GM19351 (cell line): ENCODE measurements around the gene CLCNKA.
A peak's percentile ranks its signal among the peaks of the same experiment; 100 is the strongest.
"Not testable (repeated sequence)": the region's sequence is repeated elsewhere in the genome, so short reads cannot be mapped to it uniquely, and the experiment has no call there.

Experiments used
- ATAC-seq: cut with Tn5 transposase; IDR thresholded peaks from one replicate; pipeline ENCODE4 v1.9.1; 2021; ENCODE audit warnings: mild to moderate bottlenecking, moderate library complexity; ENCODE audit not compliant: unreplicated experiment

The CLCNKA gene

DNA sequence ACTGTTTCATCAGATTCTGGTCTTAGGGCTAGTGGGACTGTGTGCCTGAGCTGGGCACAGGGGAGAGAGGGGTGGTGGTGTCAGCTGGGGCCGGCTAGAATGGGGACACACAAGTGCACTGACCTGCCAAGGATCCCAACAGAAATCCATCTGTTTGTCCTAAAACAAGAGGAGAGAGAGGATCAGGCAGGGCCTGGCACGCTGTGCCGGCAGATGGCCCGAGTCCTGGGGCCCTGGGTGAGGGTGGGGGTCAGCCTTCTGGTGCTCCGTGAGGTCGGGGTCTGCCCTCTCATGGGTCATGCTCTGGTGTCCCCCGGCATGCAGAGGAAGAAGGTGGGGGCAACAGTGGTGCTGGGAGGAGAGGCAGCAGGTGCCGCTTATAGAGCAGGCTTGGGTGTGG lies 18.0 kb downstream of the CLCNKA start:
- not testable (repeated sequence) for ATAC-seq

DNA sequence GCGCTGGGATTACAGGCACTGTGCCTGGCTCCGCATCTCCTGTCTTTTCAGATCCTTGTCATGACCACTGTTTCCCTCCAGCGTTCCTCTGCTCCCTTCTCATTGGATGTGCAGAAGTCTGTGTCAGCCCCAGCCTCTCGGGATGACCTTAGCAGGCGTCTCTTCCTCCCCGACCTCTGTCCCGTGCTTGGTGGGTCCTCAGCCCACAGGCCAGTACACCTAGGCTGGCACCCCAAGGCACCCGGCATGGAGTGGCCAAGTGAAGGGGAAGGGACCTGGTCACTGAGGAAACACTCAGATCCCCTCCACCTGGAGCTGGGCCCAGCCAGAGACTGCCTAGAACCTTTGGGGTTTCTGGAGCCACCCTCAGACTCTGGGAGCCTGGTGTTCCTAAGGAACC lies 19.4 kb downstream of the CLCNKA start:
- ATAC-seq: no peak

DNA sequence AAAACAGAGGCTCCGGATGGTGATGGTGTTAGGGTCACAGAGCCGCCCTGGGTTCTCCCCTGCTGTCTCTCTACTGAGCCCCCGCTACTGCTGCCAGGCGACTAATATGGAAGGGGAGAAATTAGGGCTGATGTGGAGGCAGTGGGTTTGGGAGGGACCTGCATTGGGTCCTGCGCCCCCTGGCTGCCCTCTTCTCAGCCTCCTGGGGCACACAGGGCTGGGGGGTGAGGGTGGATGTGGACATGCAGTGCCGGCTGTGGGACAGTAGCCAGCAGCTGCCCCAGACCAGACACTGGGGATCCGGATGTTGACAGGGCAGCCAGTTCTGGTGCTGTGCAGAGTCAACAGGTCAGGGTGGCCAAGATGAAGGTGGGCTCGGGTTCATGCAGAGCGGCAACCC lies 20.3 kb downstream of the CLCNKA start:
- no peak for ATAC-seq

DNA sequence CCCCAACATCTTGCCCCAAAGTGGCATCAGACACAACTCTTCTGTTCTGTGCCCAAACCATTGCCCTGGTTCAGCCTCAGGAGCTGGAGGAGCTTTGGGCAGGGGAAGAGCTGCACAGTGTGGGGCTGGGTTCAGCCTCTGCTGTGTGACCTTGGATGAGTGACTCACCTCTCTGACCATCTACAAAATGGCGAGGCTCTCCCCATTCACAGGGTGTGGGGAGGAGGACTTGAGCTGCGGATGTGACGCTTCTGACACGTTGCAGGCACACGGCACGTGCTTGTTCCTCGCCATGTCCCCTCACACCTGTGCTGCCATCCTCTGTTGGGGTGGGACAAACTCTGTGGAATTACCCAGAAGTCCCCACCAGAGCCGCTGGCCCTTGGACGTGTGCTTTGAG lies 20.8 kb downstream of the CLCNKA start:
- ATAC-seq: not testable (repeated sequence)

DNA sequence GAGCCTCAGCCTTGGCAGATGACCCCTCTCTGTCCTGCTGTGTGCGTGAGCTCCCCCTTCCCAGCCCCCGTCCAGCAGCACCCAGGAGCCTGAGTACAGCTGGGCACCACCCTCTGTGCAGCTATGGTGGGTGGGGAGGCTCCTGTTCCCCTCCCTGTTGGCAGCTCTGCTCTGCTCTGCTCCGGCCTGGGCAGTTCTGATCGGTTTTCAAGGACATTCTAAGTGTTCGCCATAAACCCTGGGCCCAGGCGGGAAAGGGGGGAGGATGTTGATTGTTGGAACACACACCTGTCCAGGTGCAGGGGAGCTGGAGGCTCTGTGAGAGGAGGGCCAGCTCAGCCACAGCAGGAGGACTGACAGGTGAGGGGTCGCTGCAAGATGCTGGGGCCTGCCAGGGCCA lies 21.7 kb downstream of the CLCNKA start, which contains the start of gene CLCNKB:
Gene CLCNKB, plus strand, starts transcription at position 262 of the 400 bp plus-strand sequence. CDS start 711 bp downstream, outside the sequence.
- no peak for ATAC-seq

DNA sequence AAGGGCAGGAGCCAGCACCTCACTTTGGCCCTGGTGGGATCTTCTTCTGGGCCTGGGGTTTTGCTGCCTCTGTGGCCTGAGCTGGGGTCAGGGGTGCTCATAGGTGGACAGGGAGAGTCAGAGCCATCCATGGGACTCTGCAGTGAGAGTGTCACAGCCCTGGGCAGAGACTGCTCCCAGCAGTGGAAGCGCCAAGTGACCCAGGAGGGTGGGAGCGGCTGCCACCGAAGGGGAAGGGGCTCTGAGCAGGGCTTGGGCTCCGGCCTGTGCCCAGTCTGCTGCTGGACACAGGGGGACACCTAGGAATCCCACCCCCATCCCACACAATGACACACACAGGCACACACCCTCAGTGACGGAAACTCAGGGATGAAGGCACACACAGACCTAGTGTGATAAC lies 22.1 kb downstream of the CLCNKA start:
- no peak for ATAC-seq

DNA sequence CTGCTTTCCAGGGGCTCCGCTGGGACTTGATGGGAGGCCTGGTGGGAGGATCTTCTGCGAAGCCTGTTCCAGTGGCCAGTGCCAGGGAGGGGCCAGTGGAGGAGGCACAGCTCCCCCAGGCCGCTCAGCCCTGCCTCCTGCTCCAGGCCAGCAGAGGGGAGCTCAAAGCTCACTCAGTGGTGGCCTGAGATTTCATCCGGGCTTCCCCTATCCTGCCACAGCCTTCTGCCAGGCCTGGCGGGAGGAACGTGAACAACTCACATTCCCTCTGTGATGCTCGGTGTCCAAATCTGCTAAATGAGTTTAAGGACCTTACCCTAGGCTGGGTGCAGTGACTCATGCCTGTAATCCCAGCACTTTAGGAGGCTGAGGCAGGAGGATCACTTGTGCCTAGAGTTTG lies 25.0 kb downstream of the CLCNKA start:
- no peak for ATAC-seq

DNA sequence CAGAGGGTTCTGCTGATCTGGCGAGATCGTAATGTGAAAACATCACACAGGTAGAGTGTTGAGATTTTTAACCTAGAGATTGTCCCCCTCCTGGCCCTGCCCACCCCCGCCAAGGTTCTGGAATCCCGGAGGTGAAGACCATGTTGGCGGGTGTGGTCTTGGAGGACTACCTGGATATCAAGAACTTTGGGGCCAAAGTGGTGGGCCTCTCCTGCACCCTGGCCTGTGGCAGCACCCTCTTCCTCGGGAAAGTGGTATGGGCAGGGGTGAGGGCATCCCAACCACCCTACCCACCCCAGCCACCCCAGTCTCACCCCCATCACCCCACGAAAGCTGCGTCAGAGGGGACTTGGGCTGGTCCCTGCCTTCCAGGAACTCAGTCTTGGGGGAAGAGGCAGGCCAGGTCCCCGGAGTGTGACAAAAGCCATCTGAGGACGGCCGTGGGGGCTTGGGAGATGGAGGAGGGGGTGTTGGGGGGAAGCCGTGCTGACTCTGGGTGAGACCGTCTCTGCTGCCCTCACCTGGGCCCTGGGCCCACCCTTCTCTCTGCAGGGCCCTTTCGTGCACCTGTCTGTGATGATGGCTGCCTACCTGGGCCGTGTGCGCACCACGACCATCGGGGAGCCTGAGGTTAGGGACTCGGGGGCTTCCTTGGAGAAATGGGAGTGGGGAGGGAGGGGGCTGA lies 26.1 kb downstream of the CLCNKA start:
- ATAC-seq: no peak

DNA sequence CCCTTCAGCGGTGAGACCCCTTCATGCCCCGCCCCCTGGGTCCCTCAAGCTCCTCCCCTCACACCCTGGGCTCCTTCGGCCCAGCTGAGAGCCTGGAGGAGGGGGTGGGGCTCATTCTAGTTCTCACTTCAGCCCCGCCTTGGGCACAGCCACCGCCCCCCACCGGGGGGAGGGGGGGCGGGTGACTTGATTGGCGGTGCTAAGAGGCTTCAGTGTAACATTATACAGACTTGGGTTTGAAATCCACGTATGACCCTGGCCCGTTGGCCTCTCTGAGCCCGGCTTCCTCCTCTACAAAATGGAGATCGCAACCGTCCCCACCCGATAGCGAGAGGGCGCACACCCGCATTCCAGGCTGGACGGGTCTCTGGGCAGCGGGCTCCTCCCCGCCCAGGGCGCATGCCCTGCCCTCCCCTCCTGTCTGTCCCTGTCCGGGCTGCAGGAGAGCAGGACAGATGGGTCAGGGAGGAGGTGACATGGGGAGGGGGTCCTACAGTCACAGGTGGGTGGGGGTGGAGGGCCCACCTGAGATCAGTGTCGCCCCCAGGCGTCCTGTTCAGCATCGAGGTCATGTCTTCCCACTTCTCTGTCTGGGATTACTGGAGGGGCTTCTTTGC lies 26.8 kb downstream of the CLCNKA start:
- no peak for ATAC-seq

DNA sequence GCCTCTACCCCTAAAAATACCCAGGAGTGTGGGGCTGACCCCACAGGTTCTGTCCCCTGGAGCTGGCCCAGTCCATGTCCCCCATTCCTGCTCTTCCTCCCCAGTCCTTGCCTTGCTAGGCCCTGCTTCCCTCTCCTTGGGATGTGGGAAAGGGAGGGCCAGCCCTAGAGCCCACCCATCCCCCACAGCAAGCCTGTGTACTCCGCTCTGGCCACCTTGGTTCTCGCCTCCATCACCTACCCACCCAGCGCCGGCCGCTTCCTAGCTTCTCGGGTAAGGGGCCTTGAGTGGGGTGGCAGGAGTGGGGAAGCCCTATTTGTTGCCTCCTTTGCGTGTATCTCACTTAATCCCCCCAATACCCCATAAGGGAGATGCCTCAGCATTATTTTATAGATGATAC lies 28.5 kb downstream of the CLCNKA start:
- no peak for ATAC-seq

DNA sequence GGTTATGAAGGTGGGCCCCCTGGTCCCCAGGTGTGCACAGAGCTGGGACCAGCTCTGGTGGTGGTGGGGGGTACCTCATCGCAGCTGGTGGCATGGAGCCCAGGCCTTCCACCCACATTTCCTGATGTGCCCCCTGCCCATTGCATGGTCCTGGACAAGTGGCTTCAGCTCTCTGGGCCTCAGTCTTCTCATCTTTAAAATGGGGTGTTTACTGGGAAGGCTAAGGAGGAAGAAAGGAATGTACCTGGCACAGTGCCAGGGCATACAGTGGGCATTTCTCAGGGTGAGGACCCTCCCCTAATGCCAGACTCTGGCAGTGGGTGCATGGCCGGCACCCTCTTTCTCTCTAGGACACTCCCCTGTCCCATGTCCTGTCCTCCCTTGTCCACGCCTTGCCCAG lies 29.2 kb downstream of the CLCNKA start:
- ATAC-seq: no peak

DNA sequence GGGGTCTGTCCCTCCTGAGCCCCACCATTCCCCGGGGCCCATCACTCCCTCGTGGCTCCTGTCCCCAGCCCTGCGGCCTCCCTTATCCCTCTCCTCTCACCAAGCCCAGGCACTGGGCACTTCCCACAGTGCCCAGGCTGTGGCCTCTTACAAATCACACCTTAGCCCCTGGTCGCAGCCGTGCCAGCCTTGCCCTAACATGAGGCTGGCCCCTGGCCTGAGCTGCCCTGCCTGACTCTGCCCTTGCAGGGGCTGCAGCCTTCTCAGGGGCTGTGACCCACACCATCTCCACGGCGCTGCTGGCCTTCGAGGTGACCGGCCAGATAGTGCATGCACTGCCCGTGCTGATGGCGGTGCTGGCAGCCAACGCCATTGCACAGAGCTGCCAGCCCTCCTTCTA lies 30.1 kb downstream of the CLCNKA start:
- not testable (repeated sequence) for ATAC-seq

DNA sequence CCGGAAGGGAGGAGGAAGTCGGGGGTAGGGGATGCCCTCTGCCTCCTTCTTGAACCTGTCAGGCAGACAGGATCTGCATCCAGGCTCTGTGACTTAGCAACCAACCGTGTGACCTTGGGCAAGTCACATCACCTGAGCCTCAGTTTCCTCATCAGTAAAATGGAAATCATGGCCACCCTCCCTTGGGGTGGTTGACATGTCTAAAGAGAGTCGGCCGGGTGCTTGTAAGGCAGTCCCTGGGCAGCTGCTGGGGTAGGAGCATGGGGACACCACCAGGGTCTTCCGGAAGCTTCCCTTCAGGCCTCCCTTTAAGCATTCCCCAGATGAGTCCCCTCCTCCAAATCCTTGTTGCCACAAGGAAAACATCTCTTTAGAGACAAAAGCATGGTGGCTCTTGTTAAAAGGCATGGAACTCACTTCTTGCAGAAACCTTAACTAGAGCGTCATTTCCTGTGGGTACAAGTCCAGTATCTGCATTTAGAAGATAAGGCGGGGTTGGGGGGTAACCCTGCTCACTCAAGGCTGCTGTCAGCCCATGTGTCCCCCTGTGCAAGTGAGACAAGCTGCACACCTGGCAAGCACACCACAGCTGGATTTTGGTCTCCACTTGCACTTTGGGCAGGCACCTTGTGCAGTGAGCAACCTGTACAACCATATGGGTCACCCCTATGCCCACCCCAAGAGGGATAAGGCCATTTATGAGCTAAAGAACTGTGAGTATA lies 32.1 kb downstream of the CLCNKA start:
- ATAC-seq: no peak

DNA sequence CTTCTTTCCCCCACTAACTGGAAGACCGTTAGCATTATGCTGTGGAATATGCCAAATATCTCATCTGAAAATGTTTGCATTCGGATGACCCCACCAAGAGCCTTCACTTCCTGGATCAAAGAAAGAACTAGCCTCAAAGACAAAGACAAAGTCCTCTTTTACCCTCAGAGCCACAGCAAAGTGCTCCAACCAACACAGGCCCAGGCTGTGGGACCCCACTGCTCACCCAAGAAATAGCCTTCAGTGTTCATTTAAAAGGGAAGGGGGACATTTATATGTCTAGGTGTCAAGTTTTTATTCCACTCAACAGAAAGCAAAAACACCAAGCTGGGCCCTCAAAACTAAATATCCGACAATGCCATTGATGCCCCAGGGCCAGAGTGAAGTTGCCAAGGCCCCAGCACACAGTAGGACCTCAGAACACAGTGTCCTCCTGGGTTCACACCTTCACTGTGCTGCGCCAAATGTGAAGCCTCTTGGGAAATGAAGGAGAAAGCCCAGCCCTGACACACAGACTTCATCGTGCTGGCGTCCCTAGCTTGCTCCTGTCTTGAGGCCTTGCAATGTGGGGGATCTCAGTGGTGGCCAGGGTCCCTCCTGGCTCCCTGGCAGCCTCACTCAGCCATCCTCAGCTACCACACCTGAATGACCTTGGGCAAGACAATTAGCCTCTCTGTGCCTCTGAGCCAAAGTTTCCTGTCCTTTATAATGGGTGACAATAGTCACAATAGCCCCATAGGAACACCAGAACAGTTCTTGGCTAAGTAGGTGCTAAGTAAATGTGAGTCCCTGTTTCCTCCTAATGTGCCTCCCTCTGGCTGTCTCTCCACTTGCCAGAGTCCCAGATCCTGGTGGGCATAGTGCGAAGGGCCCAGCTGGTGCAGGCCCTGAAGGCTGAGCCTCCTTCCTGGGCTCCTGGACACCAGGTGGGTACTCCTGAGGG lies 33.0 kb downstream of the CLCNKA start:
- ATAC-seq: no peak

DNA sequence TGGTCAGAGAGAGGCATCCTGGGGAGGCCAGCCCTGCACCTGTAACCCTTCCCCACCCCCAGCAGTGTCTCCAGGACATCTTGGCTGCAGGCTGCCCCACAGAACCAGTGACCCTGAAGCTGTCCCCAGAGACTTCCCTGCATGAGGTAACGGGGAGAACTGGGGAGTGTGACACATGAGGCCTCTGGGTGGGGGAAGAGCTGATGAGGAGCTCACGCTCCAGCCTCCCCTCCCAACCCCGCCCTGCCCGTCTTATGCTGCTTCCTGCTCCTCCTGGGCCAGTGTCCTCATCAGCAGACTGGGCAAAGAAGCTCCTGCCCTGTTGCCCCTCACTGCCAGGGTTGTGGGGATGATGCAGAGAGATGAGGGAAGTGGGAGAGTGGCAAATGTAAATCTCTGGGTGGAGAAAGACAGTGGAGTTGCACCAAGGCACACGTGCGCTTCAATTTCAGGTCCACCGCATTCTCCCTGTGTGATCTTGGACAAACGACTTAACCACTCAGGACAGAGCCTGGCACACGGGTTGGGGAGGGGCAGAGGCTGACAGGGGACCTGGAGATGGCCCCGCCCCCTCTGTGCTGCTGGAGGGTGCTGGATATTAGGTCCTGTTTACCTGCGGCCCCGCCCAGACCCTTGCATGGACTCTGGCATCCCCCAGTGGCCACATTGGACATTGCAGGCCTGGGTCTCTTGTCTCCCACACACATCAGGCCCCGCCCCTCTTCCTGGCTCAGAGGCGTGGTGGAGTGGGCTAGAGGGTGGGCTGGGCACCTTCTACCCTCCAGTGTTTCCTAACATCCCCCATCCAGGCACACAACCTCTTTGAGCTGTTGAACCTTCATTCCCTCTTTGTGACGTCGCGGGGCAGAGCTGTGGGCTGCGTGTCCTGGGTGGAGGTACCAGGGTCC lies 34.0 kb downstream of the CLCNKA start:
- ATAC-seq: peak; percentile 75

DNA sequence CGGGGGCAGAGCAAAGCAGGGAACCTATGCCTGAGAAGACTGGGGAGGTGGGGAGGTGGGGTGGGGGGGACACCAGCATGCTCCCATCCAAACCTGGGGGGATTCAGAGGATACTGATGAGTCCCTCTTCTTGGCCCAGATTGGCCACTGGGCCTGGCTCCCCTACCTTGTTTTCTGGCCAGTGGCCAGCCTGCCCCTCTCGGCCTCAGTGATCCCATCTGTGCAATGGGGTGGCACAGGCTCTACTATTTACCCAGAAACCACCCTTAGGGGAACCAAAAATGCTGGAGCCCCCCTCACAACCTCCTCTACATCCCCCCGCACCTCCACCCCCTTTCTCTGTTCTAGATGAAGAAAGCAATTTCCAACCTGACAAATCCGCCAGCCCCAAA lies 34.7 kb downstream of the CLCNKA start:
- not testable (repeated sequence) for ATAC-seq

DNA sequence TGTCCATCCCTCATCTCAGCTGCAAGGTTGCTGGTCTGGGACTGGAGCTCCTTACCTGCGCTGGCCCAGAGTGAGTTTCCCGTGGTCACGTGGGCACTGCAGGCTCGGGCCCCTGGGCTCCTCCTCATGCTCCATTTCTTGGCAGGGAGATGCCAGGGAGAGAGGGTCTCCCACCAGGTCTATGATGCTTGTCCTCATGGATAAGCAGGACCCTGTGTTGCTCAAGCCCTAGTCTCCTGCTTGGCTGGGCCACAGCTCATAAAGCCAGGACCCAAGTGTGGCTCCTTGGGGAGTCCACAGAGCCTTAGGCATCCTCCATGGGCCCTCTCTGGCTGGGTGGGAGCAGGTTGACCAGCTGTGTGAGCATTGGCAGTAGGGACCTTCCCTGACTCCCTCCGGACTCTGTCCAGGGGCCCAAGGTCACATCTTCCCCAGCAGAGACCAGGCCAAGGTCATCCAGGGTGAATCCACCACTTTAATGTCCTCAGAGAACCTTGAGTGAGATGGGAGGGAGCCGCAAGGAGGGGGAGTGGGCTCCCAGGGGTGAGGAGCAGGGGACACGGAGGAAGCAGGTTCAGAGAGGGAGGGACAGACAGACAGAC lies 35.6 kb downstream of the CLCNKA start:
- not testable (repeated sequence) for ATAC-seq

DNA sequence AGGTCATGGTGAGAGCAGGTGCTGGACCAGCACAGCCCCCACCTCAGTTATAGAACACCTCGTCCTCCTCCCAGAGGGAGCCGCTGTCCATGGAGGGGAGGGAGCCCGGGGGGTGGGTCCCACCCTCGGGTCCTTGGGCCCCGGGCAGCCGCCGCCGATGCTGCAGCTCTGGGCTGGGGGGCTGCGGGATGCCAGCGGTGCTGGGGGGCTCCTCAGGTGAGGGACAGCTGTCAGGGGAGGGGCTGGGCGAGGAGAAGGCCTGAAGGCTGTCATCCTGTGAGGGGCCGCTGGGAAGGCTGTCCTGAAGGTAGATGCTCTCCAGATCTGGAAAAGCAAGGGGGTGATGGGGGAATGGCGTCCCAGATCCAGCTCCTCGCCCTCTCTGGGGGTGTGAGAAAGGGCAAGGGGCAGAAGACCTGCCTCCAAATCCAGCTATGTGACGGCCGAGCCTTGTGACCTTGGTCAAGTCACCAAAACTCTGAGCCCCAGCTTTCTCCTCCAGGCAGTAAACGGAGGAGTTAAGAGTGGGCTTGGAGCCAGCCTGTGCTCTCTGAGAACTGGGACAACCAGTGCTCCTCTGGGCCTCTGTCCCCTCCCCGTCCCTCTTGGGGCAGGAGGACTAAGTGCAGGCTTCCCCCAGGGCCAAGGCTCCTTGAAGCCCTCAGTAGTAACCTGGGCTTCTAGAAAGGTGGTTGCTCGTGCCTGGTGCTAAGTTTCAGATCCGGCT lies 36.7 kb downstream of the CLCNKA start:
- ATAC-seq: not testable (repeated sequence)

DNA sequence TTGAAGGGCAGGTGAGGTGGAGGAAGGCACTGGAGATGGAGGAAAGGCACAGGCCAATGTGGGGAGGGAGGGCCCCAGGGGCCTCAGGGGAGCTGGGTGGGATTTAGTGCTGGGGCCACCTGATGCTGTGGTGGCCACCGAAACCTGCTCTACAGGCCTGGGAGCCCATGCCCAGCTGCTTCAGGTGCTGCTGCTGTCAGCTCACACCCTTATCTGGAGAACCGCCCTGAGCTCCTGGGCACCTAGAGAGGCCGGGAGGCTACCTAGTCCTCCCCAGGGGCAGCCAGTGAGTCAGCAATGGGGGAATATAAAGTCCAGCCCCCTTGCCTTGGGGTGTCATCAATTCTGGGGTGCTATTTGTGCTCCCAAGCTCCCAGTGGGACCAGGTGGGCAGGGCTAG lies 39.4 kb downstream of the CLCNKA start:
- no peak for ATAC-seq
